ENCODE data around the gene EHD1.
A peak's percentile ranks its signal among the peaks of the same experiment; 100 is the strongest.

EHD1 gene

GRCh38 chr11:64850979-64851567 is 27.3 kb downstream of the EHD1 start:
- Histone ChIP-seq H2AK5ac (ENCODE audit: low read length) (no peak overlapping the region), H3K79me2 (ENCODE audit: control insufficient read depth, insufficient read depth, low read length, poor library complexity) (peaks cover 2% of the 10 kb centered on the region), H3K9ac (ENCODE audit: low read length) (no peak overlapping the region), H4K12ac (ENCODE audit: low read depth, low read length) (no peak overlapping the region), H3K4ac (ENCODE audit: low read depth, low read length) (no peak overlapping the region), H2BK5ac (ENCODE audit: low read depth, low read length, poor library complexity) (no peak overlapping the region), H3K9me3 (ENCODE audit: insufficient read depth, low read depth, low read length) (no peaks in the 10 kb centered on the region), H2BK12ac (ENCODE audit: low read length) (no peak overlapping the region), H3K4me3 (ENCODE audit: low read depth, low read length) (no peak overlapping the region), H3K14ac (ENCODE audit: low read length) (no peak overlapping the region), H3K23ac (ENCODE audit: low read length) (no peak overlapping the region), H3K79me1 (ENCODE audit: low read length) (peaks cover 12% of the 10 kb centered on the region), H4K91ac (ENCODE audit: low read depth, low read length) (no peak overlapping the region), H3K4me2 (ENCODE audit: low read length) (no peak overlapping the region), H2BK120ac (ENCODE audit: insufficient read depth, low read length, poor library complexity) (no peak overlapping the region), H3K27ac (ENCODE audit: low read depth, low read length) (peak overlapping the region; percentile 2), H3K36me3 (ENCODE audit: control insufficient read depth in 1 of 2, insufficient read depth in 2 of 2, low read length in 2 of 2) (peaks cover 24 to 28% of the 10 kb centered on the region in 2 experiments), H3K4me1 (ENCODE audit: control insufficient read depth in 1 of 2, insufficient read depth in 2 of 2, low read length in 2 of 2) (peaks cover 16 to 17% of the 10 kb centered on the region in 2 experiments), H3K18ac (ENCODE audit: low read length) (no peak overlapping the region), H3K27me3 (ENCODE audit: insufficient read depth, low read length) (no peaks in the 10 kb centered on the region), H2AFZ (ENCODE audit: insufficient read depth, low read length, poor library complexity) (no peak overlapping the region), H4K8ac (ENCODE audit: low read depth, low read length) (no peak overlapping the region)
- peak; percentile 46 to 57 for DNase-seq
- WGBS (ENCODE audit: extremely low coverage, insufficient coverage, insufficient read length) = no CpG with 5 or more reads among the region's 13 CpGs

- no peak overlapping the region for H3K4ac ChIP-seq (ENCODE audit: low read depth, low read length)
- H3K18ac ChIP-seq (ENCODE audit: low read length) = no peak overlapping the region
- no peak overlapping the region for H2BK12ac ChIP-seq (ENCODE audit: low read length)
- H3K9ac ChIP-seq (ENCODE audit: low read length) = no peak overlapping the region
- H3K36me3 ChIP-seq (ENCODE audit: control insufficient read depth in 1 of 2, insufficient read depth in 2 of 2, low read length in 2 of 2) = peaks cover 20% of the 10 kb centered on the region in 2 experiments
- no peak overlapping the region for H3K14ac ChIP-seq (ENCODE audit: low read length)
- H3K9me3 ChIP-seq (ENCODE audit: insufficient read depth, low read depth, low read length) = peaks cover 2% of the 10 kb centered on the region
- no peak overlapping the region for H2AK5ac ChIP-seq (ENCODE audit: low read length)
- H3K27me3 ChIP-seq (ENCODE audit: insufficient read depth, low read length) = no peaks in the 10 kb centered on the region
- H4K91ac ChIP-seq (ENCODE audit: low read depth, low read length) = no peak overlapping the region
- no peak overlapping the region for H3K27ac ChIP-seq (ENCODE audit: low read depth, low read length)
- H2AFZ ChIP-seq (ENCODE audit: insufficient read depth, low read length, poor library complexity) = no peak overlapping the region
- H2BK120ac ChIP-seq (ENCODE audit: insufficient read depth, low read length, poor library complexity) = no peak overlapping the region
- H3K23ac ChIP-seq (ENCODE audit: low read length) = no peak overlapping the region
- no peak overlapping the region for H3K4me2 ChIP-seq (ENCODE audit: low read length)
- H3K4me1 ChIP-seq (ENCODE audit: control insufficient read depth in 1 of 2, insufficient read depth in 2 of 2, low read length in 2 of 2) = peaks cover 3 to 7% of the 10 kb centered on the region in 2 experiments
- DNase-seq = no peak
- no peak overlapping the region for H2BK5ac ChIP-seq (ENCODE audit: low read depth, low read length, poor library complexity)
- peaks cover under 1% of the 10 kb centered on the region for H3K79me2 ChIP-seq (ENCODE audit: control insufficient read depth, insufficient read depth, low read length, poor library complexity)
- H3K79me1 ChIP-seq (ENCODE audit: low read length) = peaks cover 13% of the 10 kb centered on the region
- WGBS (ENCODE audit: extremely low coverage, insufficient coverage, insufficient read length) = no CpG with 5 or more reads among the region's 19 CpGs
- H4K8ac ChIP-seq (ENCODE audit: low read depth, low read length) = no peak overlapping the region
- H3K4me3 ChIP-seq (ENCODE audit: low read depth, low read length) = no peak overlapping the region
- no peak overlapping the region for H4K12ac ChIP-seq (ENCODE audit: low read depth, low read length)
Observed at GRCh38 chr11:64849598-64850356, 28.6 kb downstream of the EHD1 start.

GRCh38 chr11:64848826-64849597 is 29.4 kb downstream of the EHD1 start:
- Histone ChIP-seq H4K91ac (ENCODE audit: low read depth, low read length) (no peak overlapping the region), H4K8ac (ENCODE audit: low read depth, low read length) (no peak overlapping the region), H3K14ac (ENCODE audit: low read length) (no peak overlapping the region), H3K27me3 (ENCODE audit: insufficient read depth, low read length) (no peaks in the 10 kb centered on the region), H2BK120ac (ENCODE audit: insufficient read depth, low read length, poor library complexity) (no peak overlapping the region), H4K12ac (ENCODE audit: low read depth, low read length) (no peak overlapping the region), H3K4me2 (ENCODE audit: low read length) (no peak overlapping the region), H2BK12ac (ENCODE audit: low read length) (no peak overlapping the region), H3K79me1 (ENCODE audit: low read length) (peaks cover 14% of the 10 kb centered on the region), H3K4me3 (ENCODE audit: low read depth, low read length) (no peak overlapping the region), H2AK5ac (ENCODE audit: low read length) (no peak overlapping the region), H3K36me3 (ENCODE audit: control insufficient read depth in 1 of 2, insufficient read depth in 2 of 2, low read length in 2 of 2) (peaks cover 13 to 14% of the 10 kb centered on the region in 2 experiments), H3K9ac (ENCODE audit: low read length) (no peak overlapping the region), H3K4me1 (ENCODE audit: control insufficient read depth in 1 of 2, insufficient read depth in 2 of 2, low read length in 2 of 2) (peaks cover 0 to 4% of the 10 kb centered on the region in 2 experiments), H3K4ac (ENCODE audit: low read depth, low read length) (no peak overlapping the region), H3K9me3 (ENCODE audit: insufficient read depth, low read depth, low read length) (peaks cover 2% of the 10 kb centered on the region), H2BK5ac (ENCODE audit: low read depth, low read length, poor library complexity) (no peak overlapping the region), H3K27ac (ENCODE audit: low read depth, low read length) (no peak overlapping the region), H3K18ac (ENCODE audit: low read length) (no peak overlapping the region), H2AFZ (ENCODE audit: insufficient read depth, low read length, poor library complexity) (no peak overlapping the region), H3K23ac (ENCODE audit: low read length) (no peak overlapping the region), H3K79me2 (ENCODE audit: control insufficient read depth, insufficient read depth, low read length, poor library complexity) (peaks cover 6% of the 10 kb centered on the region)
- DNase-seq = no peak
- WGBS (ENCODE audit: extremely low coverage, insufficient coverage, insufficient read length) = no CpG with 5 or more reads among the region's 16 CpGs

- H3K9ac ChIP-seq (ENCODE audit: low read length) = no peak overlapping the region
- H3K36me3 ChIP-seq (ENCODE audit: control insufficient read depth in 1 of 2, insufficient read depth in 2 of 2, low read length in 2 of 2) = peaks cover 7 to 8% of the 10 kb centered on the region in 2 experiments
- H2BK12ac ChIP-seq (ENCODE audit: low read length) = no peak overlapping the region
- no peak overlapping the region for H2AFZ ChIP-seq (ENCODE audit: insufficient read depth, low read length, poor library complexity)
- no peak overlapping the region for H2BK120ac ChIP-seq (ENCODE audit: insufficient read depth, low read length, poor library complexity)
- no peaks in the 10 kb centered on the region for H3K27me3 ChIP-seq (ENCODE audit: insufficient read depth, low read length)
- H3K4ac ChIP-seq (ENCODE audit: low read depth, low read length) = no peak overlapping the region
- no peak overlapping the region for H3K23ac ChIP-seq (ENCODE audit: low read length)
- H3K79me2 ChIP-seq (ENCODE audit: control insufficient read depth, insufficient read depth, low read length, poor library complexity) = peaks cover 13% of the 10 kb centered on the region
- H3K27ac ChIP-seq (ENCODE audit: low read depth, low read length) = no peak overlapping the region
- no peak overlapping the region for H2BK5ac ChIP-seq (ENCODE audit: low read depth, low read length, poor library complexity)
- H4K8ac ChIP-seq (ENCODE audit: low read depth, low read length) = no peak overlapping the region
- no peak overlapping the region for H2AK5ac ChIP-seq (ENCODE audit: low read length)
- peaks cover 18% of the 10 kb centered on the region for H3K79me1 ChIP-seq (ENCODE audit: low read length)
- no peak overlapping the region for H3K14ac ChIP-seq (ENCODE audit: low read length)
- no peak overlapping the region for H4K91ac ChIP-seq (ENCODE audit: low read depth, low read length)
- no CpG with 5 or more reads among the region's 6 CpGs for WGBS (ENCODE audit: extremely low coverage, insufficient coverage, insufficient read length)
- H3K18ac ChIP-seq (ENCODE audit: low read length) = no peak overlapping the region
- H3K4me3 ChIP-seq (ENCODE audit: low read depth, low read length) = no peak overlapping the region
- no peak overlapping the region for H4K12ac ChIP-seq (ENCODE audit: low read depth, low read length)
- DNase-seq = no peak
- no peak overlapping the region for H3K4me2 ChIP-seq (ENCODE audit: low read length)
- H3K9me3 ChIP-seq (ENCODE audit: insufficient read depth, low read depth, low read length) = peaks cover 2% of the 10 kb centered on the region
- peaks cover 2 to 10% of the 10 kb centered on the region in 2 experiments for H3K4me1 ChIP-seq (ENCODE audit: control insufficient read depth in 1 of 2, insufficient read depth in 2 of 2, low read length in 2 of 2)
Observed at GRCh38 chr11:64848214-64848825, 30.1 kb downstream of the EHD1 start.
